Measurements from ENCODE around the gene SERPINA3.
"Not testable (repeated sequence)": the region's sequence is repeated elsewhere in the genome, so short reads cannot be mapped to it uniquely, and the experiment has no call there.

Gene SERPINA3
- total RNA-seq, result 0 to 0.05 reads per million in 2 donors

DNA sequence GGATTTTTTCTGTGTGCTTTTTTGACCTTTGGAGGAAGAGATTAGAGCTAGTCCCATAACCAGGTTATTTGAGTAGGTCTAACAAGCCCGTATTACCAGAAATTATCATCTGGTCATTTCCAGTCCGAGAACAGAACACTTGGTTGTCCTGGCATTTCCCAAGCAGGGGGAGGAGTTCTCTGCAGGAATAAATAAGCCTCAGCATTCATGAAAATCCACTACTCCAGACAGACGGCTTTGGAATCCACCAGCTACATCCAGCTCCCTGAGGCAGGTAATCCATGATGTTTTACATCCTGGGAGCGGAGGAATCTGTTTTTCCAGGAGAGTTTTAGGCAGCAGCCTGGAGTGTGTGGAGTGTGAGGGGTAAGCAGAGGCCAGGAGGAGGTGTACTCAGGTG is at the start of gene SERPINA3:
Gene SERPINA3 (plus strand): TSS at position 218 of the 400 bp plus-strand sequence. CDS start 2,051 bp downstream, outside the sequence.
- no peak for DNase-seq

DNA sequence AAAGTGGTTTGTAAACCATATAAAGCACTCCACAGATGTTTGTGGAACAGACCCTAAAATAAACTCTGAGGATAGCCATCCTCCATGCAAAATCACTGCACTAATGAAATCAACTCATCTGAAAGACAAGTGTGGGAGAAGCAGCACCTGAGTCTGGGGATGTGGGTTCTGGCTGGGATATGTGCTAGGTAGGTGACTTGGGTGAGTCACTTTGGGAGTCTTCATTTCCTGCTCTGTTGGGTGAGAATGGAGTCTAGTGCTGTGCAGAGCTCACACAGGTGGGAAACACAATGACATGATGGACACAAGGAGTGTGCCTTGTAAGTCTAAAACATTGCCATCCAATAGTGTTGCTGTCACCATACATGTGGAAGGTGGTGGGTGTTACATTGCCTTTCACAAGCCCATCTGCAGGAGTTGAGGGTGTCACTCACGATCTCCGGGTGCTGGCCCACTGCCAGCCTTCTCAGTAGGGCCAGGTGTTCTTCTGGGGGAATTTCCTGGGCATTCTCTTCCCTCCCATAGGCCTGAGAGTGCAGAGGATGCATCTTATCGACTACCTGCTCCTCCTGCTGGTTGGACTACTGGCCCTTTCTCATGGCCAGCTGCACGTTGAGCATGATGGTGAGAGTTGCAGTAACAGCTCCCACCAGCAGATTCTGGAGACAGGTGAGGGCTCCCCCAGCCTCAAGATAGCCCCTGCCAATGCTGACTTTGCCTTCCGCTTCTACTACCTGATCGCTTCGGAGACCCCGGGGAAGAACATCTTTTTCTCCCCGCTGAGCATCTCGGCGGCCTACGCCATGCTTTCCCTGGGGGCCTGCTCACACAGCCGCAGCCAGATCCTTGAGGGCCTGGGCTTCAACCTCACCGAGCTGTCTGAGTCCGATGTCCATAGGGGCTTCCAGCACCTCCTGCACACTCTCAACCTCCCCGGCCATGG is 49.0 kb upstream of the SERPINA3 start:
- DNase-seq, result no peak

DNA sequence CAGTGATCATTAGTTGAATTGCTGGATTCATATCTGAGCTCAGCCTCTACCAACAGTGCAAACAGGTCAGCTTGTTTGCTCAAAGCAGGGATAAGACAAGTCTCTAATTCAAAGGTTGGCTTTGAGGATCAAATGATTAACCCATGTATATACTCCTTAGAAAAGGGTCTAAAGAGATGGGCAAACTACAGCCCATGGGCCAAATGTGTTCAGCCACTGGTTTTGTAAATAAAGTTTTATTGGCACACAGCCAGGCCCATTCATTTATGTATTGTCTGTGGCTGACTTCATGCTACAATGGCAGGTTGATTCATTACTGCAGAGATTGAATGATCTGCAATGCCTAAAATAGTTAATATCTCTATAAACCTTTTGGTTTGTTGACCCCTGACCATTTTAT is 47.8 kb upstream of the SERPINA3 start:
- DNase-seq, result no peak

DNA sequence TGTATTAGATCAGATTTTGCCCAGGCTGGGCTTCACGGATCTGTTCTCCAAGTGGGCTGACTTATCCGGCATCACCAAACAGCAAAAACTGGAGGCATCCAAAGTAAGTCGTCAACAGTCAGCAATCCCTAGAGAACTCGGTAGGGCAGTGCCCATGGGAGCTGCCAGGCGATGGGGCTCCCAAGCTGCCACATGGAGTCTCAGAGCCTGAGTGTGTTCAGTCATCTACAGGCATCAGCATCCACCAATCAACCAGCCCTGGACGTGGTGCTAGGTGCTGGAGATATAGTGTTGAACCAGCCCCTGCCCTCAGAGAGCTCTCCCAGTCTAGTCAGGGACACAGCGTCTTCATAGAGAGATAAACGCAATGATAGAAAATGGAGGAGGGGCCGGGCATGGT is 44.0 kb upstream of the SERPINA3 start:
- no peak for DNase-seq

DNA sequence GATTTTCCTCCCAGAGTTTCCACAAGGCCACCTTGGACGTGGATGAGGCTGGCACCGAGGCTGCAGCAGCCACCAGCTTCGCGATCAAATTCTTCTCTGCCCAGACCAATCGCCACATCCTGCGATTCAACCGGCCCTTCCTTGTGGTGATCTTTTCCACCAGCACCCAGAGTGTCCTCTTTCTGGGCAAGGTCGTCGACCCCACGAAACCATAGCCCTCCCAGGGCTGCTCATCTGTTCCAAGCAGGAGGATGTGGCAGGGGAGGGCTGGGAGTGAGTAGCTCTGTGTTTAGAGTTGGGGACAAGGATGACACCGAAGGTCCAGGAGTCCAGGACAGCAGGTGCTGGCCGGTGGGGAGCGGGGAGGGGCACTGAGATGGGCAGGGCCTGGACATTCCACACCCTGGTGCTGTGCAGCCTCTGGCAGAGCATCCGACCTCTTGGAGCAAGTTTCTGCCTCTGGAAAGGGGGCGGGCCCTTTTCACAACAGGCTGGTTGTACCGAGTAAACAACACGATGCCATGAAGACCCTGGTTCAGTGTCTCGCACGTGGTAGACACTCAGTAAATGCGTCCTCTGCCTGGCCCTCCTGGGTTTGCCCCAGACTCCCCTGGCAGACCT is 42.7 kb upstream of the SERPINA3 start:
- DNase-seq, result no peak

DNA sequence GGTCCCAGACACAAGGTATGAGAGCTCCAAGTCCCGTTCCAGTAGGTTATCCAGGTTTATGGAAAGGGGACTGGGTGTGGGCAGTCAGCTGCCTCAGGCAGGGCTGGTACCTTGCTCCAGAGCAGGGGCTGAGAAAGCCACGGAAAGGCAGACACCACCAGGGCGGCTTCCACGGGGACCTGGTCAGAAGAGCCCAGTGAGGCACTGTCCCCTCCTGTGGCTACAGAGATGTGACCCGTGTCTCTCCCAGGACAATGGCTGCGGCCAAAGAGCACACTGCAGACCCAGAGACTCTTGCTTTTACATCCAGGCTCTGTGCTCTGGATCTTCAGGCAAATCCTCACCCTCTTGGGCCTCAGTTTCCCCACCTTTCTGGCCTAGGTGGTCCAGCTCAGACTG is 42.2 kb upstream of the SERPINA3 start:
- no peak for DNase-seq

DNA sequence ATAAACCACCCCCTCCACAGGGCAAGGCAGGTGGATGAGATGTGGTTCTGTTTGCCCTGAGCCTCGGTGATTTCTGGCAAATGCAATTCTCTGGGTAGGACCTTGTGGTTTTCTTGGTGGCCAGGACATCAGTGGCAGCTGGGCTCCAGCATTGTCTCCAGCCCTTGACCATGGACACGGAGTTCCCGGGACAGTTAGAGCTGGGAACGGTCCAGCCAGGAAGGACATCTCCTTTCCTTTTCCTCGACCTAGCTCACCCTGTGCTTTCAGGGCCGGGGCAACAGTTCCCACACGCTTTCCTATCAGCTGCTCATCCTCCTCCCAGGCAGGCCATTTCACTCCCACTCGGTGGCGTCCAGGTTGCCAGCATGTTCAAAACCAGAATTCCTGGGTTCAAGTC is 41.8 kb upstream of the SERPINA3 start:
- DNase-seq, result no peak

DNA sequence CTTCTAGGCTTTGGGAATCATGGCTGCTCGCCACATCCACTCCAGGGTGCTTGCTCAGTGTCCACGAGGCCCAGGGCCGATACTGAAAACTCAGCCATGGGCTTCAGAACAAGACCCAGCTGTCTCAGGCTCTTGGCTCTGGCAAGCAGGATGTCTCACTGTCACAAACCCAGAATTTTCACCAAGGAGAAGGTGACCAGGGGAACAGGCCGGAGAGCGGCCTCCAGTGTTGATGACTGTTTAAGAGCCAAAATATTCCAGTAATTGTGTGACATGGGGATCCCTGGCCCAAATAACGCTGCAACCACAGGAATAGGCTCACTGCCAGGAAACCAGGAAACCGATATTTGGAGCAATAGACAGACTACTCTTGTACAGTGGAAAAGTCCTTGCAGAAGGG is 40.8 kb upstream of the SERPINA3 start:
- no peak for DNase-seq

DNA sequence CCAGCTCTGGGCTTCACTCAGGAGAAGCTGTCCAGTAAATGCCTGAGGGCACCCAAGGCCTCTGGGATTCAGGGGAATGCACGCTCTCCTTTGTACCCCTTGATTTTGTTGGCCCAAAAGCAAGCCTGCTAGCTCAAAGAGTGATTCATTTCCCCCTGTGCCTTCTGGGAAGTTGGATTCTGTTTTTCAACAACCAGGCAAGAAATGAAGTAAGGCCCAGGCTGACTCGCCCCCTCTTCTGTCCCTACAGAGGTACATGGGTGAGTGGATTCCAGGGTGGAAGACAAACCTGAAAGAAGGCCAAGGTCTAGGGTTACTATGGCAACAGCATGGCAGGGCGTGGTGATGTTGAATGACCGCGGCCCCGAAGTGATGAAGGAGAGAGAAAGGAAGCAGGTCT is 40.2 kb upstream of the SERPINA3 start:
- no peak for DNase-seq

DNA sequence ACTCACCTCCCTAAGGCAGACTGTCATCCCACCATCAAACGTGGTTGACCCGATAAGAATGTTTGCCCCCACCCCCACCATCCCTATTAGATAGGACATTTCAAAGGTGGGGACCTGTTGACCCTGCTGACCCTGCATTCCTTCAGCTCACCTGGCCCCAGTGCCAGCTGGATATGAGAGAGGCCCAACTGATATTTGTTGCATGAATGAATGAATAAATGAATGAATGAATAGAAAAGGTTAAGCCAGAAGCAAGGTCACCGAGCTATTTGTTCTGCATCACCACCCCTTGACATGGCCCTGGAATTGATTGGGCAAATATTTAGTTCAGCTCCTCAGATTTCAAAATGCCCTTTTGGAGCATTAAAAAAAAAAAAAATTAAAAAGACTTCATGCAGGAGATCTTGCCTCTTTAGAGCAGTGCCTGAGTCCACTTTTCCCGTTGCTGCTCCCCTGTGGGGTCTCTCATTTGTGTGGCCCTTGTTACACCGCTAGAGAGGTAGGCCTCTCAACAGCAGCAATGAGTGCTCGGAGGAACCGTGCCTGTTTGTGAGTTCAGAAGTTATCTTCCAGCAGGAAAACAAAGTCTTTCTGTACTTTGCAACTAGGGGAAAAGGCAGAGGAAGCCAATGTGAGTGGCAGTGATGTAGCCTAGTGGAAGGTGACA is 39.4 kb upstream of the SERPINA3 start:
- no peak for DNase-seq

DNA sequence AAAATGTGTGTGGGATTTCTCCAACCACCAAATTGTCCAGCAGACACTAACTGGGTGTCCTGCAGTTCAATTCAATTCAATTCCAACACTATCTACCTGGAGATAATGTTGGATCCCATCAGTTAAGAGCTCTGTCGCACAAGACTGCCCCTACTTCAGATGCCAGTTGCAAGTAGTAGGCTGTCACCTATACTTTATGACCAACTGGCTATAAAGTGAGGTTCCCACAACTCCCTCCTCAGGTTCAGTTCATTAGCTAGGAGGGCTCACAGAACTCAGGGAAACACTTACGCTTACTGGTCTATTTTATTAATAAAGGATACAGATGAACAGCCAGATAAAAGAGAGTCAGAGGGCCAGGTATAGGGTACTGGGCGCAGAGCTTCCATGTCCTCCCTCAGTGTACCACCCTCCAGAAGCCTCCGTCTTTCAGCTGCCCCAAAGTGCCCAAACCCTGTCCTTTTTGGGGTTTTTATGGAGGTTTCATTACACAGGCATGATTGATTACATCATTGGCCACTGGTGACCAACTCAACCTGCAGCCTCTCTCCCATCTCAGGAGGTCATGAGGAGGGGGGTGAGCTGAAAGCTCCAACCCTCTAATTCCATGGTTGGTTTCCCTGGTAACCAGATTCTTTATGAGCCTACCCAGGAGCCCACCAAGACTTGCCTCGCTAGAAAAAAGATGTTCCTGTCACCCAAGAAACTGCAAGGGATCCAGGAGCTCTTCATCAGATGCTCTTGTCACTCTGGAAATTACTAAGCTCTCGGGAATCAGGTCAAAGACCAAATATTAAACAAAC is 38.5 kb upstream of the SERPINA3 start:
- no peak for DNase-seq

DNA sequence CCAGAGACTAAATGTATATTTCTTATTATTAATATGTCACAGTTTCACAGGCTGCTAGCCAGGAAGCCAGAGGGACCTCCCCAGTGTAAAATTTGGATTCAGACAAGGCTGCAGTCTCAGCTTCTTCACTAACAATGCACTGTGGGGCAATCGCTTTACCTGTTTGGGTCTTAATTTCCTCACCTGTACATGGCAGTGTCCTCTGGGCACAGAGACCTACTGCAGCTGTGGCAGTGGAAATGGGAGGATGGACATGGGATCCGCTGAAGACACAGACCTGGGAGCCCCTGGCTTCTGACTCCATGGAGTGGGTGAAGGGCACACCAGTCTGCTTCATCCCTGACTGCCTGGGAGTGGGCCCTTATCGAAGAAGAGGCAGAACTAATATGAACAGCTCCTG is 37.9 kb upstream of the SERPINA3 start:
- no peak for DNase-seq

DNA sequence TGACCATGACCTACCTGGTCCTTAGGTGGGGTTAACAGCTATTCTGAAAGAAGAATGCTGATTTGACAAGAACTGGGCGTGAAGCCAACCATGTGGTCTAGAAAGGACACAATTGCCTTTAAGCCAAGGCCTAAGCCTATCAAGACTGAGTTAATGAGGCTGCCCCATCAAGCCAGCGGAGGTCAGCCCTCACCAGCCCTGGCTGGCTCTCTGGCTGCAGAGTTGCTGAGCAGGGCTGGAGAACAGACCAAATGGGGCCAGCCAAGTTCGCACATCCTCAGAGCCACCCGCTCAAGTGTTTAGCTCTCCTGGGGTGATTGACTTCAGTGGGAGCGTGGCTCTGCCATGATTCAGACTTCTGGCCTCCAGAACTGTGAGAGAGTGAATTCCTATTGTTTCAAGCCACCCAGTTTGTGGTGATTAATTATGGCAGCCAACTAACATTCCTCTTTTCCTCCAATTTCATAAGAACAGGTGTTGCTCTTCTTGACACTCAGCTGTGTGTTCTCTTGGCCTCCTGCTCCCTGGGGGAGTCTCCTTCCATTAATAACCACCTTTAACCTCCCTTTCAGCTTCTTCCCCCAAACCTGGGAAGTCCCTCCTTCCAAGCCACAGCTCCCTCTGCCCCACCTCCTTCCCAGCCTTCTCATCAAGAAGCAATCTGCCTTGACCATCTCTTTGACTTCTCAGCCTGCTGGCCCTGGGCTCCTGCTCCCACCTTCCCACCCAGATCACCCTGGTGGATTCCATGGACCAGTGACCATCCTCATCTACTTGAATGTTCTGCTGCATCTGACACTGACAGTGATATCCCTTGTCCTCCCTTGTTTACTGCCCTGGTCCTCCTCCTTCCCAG is 36.2 kb upstream of the SERPINA3 start:
- no peak for DNase-seq

DNA sequence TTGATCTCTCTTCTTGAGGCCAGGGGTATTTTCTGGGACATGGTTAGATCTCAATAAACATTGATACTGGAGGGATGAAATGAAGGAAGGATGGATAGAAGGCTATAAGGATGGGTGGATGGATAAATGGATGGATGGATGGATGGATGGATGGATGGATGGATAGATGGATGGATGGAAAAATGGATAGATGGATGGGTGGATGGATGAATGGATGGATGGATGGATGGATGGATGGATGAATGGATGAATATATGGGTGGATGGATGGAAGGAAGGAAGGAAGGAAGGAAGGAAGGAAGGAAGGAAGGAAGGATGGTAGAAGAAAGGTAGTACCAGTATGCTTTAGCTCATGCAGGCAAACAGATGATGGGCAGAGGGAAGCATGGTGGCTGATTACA is 34.7 kb upstream of the SERPINA3 start:
- DNase-seq, result not testable (repeated sequence)

DNA sequence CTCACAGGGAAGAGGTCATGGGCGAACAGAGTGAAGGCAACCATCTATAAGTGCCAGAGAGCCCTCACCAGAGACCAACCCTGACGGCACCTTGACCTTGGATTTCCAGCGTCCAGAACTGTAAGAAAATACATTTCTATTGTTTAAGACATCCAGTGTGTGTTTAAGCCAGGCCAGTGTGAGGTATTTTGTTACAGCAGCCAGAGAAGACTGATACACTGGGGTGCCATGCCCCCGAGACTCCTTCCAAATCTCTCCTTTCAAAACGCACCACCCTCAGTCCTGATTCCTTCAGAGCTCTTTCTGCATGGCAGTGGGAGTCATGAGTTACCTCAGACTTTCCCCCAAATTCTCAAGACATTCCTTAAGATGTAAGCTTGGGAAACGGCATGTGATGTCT is 33.5 kb upstream of the SERPINA3 start:
- no peak for DNase-seq

DNA sequence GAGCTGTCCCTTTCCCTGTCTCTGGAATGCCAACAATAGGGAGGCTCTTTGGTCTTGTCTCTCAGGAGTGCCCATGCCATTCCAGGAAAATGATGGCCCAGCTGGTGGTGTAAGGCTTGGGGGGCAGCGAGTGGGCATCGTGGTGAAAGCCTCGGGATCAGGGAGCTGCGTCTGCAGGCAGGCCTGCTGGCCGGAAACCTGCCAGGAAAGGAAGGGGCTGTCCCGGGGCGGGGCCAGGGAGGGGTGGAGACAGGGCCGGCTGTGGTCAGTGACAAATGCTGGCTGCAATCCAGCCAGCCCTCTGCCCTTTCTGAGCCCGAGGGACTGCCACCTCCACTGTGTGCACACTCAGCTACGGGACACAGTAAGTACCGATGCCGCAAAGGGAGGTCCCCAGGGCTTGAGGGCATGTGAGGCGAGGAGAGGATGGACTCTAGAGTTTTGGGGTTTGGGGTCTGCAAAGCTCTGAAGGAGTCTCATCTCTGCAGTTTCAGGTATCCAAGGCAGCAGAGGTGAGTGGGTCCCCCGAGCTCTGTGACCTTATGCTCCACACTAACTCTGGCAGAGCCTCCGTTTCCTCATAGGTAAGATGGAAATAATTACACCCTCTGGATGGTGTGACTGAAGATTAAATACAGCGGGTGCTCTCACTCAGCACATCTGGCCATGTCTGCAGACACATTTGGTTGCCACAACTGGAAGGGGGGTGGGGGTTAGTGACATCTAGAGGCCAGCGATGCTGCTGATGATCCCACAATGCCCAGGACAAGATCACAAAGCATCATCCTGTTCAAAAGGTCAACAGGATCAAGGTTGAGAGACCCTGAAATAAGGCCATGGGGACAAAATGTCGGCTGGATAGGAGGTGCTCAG is 30.8 kb upstream of the SERPINA3 start, which contains the start of gene SERPINA5:
Gene SERPINA5 (plus strand): TSS at position 300 of the 873 bp plus-strand sequence. CDS start 5,937 bp downstream, outside the sequence.
- no peak for DNase-seq

DNA sequence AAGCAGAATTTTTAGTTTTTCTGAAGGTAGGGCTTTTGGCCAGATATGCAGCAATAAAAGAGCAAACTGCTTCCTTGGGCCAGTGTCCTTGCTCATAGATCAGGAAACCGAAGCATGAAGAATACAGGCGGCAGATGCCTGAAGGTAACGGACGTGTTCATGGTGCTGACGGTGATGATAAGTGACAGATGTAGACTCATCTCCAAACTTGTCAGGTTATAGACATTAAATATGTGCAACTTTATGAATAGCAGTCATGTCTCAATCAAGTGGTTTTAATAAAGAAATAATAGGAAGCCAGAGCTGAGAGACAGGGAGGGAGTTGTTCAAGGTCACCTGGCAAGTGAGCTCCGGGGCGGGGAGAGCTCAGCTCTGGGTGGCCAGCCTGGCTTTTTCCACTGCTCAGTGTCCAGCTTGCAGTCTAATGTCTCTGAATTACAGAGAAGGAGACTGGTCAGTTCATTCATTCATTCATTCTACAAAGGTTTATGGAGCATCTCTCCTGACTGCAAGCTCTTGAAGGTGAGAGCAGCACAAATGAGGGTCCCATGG is 29.9 kb upstream of the SERPINA3 start:
- DNase-seq, result no peak

DNA sequence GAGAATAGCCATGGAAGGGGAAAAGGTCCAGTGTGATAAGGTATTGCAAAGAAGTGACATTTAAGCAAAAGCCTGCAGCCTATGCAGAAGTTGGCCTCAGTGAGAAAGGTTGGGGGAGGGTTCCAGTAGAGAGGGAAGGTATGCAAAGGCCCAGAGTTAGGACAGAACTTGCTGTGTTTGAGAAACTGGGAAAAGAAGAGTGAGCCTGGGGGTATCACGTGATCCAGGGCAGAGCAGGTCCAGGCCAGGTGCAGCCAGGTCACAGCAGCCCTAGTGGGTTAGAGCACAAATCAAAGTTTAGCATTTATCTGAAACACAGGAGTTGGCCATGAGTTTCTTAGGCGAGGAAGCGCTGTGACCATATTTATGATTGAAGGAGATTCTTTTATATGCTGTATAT is 29.3 kb upstream of the SERPINA3 start:
- no peak for DNase-seq

DNA sequence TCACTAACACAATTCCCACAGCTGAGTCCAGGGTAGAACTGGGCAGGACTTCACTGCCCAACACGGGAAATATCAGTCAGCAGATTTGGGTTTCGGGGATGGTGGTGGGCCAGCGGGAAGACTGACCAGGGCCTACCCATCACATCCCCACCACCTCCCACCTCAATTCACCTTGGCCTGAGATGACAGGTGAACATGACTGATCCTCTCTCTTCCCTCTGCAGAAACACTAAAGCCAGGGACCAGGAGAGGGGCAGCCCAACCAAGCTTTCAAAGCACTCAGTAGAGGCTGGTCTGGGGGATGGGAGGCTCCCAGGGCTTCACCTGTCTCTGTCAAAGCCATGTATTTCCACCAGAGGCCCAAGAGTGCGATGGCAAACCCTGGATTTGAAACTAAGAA is 28.6 kb upstream of the SERPINA3 start:
- no peak for DNase-seq

DNA sequence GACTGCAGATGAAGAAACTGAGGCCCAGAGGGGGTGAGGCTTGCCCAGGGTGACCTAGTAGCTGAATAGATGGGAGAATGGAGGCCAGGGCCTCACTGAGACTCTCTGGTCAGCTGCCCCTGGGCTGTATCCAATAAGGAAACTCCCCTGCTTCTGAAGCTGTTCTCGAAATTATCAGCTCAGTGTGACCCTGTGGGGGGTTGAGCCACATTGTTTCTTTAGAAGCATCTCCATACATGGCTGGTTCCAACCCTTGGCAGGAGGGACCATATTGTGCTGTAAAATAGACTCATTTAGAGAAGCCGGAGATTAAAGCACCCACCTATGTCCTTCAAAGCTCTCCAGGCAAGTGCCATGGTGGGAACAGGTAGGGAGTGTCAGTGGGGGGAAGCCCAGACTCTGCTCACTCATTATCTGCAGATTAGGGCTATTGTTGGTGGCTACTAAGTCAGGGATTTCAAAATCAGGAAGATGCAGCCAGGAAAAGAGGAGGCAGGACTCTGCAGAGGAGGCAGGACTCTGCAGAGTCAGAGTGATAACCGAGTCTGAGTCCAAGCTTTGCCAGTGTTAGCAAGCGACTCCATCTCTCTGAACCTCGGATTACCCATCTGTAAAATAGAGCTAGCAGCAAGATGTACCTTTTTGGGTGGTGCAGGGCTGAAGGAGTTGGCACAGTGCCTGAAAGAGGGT is 27.5 kb upstream of the SERPINA3 start:
- DNase-seq, result no peak

Measured in activated gamma-delta T cell (primary cell).